NCI-H774 (cell line): Measurements from ENCODE around the gene CTPS1.

ENCODE experiments used
- DNase-seq: peaks from one replicate; lab custom pipeline; 2025; lab: John Stamatoyannopoulos, UW

The CTPS1 gene

GRCh38 chr1:40969445-40969844, 10.1 kb upstream of the CTPS1 start:
- no peak for DNase-seq

- no peak for DNase-seq
Observed at GRCh38 chr1:40971966-40972365, 7.5 kb upstream of the CTPS1 start.

GRCh38 chr1:40973912-40974311, 5.6 kb upstream of the CTPS1 start:
- no peak for DNase-seq

- no peak for DNase-seq
Observed at GRCh38 chr1:40974945-40975344, 4.6 kb upstream of the CTPS1 start.

GRCh38 chr1:40976952-40977690, 2.4 kb upstream of the CTPS1 start:
- no peak for DNase-seq

- no peak for DNase-seq
Observed at GRCh38 chr1:40977716-40978115, 1.8 kb upstream of the CTPS1 start.

GRCh38 chr1:40978886-40979240, 633 bp upstream of the CTPS1 start:
- DNase-seq, result no peak

- DNase-seq, result no peak
Observed at GRCh38 chr1:40980068-40980452, 564 bp downstream of the CTPS1 start.

- peak; percentile 17 for DNase-seq
Observed at GRCh38 chr1:40980453-40981121, 1.1 kb downstream of the CTPS1 start.

GRCh38 chr1:40981691-40982448, 2.4 kb downstream of the CTPS1 start:
- no peak for DNase-seq

GRCh38 chr1:40982721-40983120, 3.2 kb downstream of the CTPS1 start:
- no peak for DNase-seq

- DNase-seq, result no peak
Observed at GRCh38 chr1:40983286-40983685, 3.8 kb downstream of the CTPS1 start.

- no peak for DNase-seq
Observed at GRCh38 chr1:40984066-40984465, 4.6 kb downstream of the CTPS1 start.

- DNase-seq, result no peak
Observed at GRCh38 chr1:40984531-40984930, 5.0 kb downstream of the CTPS1 start.

- no peak for DNase-seq
Observed at GRCh38 chr1:40985161-40985560, 5.7 kb downstream of the CTPS1 start.

- no peak for DNase-seq
Observed at GRCh38 chr1:40985875-40986274, 6.4 kb downstream of the CTPS1 start.

GRCh38 chr1:40986328-40986783, 6.9 kb downstream of the CTPS1 start:
- no peak for DNase-seq

- no peak for DNase-seq
Observed at GRCh38 chr1:40986956-40987355, 7.5 kb downstream of the CTPS1 start.

GRCh38 chr1:40987439-40988276, 8.2 kb downstream of the CTPS1 start:
- no peak for DNase-seq

- DNase-seq, result no peak
Observed at GRCh38 chr1:40988280-40988679, 8.8 kb downstream of the CTPS1 start.

GRCh38 chr1:40989066-40989465, 9.6 kb downstream of the CTPS1 start:
- no peak for DNase-seq

- no peak for DNase-seq
Observed at GRCh38 chr1:40997096-40997495, 17.6 kb downstream of the CTPS1 start.
